Measurements from ENCODE around the gene RHOF.
"Not testable (repeated sequence)": the region's sequence is repeated elsewhere in the genome, so short reads cannot be mapped to it uniquely, and the experiment has no call there.

Gene RHOF

DNA sequence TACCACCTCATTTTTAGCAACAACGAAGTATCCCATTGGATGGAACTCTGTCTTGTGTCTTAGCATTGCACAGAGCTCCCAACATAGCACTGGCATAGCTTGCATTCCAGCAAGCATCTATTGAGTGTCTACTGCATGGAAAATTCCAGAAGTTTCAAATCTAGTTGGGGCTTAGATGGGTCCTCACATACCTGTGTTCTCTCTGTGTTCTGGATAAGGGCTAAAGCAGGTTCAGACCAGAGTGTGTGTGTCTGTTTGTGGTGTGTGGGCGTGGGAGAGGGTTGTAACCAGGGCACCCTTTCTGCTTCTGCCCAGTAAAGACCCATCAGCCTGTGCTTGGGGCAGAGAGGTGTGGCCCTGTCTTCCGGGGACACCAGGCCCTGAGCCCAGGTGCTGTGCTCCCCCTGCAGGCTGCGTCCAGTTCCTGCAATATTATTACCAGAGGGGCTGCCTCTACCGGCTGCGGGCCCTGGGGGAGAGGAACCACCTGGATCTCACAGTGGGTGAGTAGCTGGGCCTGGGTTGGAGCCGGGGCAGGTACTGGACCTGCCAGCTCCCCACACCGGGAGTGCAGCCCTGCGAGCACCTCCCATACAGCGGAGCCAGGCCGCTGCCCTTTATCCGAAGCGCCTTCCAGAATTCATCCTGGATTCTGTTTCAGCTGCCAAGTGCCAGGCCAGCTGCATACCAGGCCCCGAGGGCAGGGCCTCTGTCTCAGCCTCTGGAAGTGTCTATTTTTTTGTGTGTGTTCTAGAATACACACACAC, 20.3 kb downstream of the RHOF start:
- peak; percentile 86 for DNase-seq

DNA sequence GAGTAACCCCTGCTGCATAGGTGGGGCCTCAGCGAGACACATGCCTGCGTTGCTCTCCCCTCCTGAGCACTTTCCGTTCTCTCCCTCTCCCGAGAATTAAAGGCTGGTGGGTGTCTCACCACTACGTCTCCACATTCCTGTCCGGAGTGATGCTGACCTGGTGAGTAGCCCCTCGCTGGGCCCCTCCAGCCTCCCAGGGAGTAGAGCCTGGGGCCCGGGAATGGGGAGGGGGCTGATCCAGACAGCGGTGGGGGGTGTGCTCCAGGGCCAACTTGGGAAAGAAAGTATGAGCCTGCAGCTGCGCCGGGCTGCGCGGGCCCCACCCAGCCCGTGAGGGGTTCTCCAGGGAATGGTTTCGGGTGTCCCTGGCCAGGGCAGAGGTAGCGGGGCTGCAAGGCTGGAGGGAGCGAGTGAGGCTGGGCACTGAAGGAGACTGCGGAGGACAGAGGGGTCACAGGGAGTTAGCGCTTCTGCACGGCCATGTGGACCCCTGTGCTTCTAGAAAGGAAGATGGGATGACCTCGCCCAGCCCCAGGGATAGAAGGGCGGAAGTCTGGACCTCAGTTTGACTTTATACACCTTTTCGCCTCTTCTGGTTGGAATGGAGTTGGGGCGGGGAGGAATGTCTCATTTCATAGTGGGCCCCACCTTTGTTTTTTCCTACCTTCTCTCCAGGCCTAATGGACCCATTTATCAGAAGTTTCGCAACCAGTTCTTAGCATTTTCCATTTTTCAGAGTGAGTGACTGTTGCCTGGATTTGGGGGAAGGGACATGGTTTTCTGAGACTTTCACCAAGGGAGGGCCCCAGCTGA, 22.5 kb downstream of the RHOF start:
- no peak for DNase-seq

DNA sequence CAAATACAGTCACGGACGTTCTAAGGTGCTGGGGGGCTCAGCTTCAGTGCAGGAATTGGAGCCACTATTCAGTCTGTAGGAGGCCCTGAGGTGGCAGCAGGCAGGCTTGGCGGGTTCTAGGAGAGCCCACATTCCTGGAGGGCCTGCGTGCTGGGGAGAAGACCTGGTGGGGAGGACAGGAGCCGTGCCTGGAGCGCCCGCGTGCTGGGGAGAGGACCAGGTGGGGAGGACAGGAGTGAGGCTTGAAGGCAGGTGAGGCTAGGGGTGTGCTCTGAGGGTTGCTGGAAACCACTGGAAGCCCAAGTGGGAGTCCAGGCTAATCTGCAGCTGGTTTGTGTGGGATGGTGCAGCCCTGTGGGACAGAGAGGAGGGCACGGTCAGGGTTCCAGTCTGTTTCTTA, 23.1 kb downstream of the RHOF start:
- DNase-seq, result no peak

DNA sequence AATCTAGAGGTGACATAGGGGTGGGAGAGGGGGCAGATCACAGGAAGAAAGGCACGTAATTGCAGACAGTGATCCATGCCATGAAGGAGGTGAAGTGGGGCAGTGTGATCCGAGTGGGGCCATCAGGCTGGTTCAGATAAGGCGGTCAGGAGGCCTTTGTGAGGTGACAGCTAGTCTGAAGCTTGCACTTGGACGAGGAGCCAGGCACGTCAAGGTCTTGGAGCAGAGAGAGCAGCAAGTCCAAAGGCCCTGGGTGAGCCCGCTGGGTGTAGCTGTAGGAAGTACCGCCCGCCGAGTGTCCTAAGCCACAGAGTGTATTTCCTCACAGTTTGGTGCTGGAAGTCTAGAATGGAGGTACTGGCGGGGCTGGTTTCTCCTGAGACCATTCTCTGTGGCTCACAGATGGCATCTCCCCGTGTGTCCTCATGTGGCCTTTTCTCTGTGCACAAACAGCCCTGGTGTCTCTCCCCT, 23.6 kb downstream of the RHOF start:
- no peak for DNase-seq

DNA sequence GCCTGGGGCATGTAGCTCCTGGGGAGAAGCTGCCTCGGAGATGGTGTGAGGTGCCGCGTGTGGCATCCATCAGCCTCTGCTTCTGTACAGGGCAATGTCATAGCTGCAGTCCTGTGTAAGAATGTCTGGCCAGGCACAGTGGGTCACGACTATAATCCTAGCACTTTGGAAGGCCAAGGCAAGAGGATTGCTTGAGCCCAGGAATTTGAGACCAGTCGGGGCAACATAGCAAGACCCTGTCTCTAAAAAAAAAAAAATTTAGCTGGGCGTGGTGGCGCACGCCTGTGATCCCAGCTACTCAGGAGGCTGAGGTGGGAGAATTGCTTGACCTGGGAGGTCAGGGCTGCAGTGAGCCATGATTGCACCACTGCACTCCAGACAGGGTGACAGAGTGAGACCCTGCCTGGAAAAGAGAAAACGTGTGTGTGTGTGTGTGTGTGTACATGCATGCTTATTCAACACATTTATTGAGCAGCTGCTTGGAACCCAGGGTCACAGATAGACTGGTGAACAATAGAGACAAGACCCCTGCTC, 24.1 kb downstream of the RHOF start:
- DNase-seq, result no peak

DNA sequence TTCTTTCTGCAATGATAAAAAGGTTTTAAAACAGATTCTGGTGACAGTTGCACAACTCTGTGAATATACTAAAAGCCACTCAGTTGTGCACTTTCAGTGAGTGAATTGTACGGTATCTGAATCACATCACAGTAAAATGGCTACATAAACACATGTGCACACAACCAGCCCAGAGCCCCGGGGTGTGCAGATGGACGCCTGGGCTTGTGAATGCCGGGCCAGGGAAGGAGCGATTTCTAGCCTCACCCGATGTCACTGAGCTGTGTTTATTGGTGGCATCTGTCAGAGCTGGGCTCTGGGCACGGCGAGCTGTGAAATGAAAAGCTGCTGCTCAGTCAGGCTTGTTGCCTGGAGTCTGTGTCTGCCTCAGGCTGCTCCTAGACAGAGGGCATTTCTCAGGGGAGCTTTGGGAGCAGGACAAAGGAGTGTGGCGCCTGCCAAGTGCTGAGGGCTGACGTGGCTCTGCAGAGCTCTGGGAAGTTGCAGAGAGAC, 25.9 kb downstream of the RHOF start:
- DNase-seq, result no peak

DNA sequence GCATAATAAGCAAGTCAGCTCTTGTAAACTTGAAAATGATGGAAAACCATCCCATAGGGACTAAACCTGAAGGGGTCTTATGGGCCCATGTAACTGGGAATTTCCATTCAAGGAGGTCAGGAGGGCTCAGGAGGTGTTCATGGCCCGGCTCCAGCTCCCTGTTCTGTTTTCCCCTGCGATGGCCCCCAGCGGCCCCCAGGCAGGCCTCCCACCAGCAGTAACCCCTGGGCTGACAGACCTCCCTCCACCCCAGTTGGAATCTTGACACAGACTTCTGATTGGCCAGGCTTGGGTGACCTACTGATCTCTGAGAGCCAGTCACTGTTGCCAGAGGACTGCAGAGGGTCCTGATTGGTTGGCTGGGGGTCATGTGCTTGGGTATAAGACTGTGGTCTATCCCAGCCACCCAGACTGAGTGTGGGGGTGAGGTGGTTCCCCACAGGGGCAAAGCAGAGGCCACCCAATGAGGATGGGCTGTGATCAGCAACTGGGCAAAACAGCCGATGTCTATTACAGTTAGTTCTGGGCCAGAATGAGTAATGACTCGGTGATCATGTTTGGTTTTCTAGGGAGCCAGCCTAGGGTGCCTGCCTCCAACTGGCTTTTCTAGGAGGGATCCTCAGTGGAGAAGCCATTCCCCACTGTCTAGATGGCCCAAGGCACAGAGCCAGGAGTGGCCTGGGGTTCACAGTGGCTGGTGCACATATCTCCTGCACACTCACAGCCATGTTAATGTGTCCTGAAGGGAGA, 27.0 kb downstream of the RHOF start:
- no peak for DNase-seq

DNA sequence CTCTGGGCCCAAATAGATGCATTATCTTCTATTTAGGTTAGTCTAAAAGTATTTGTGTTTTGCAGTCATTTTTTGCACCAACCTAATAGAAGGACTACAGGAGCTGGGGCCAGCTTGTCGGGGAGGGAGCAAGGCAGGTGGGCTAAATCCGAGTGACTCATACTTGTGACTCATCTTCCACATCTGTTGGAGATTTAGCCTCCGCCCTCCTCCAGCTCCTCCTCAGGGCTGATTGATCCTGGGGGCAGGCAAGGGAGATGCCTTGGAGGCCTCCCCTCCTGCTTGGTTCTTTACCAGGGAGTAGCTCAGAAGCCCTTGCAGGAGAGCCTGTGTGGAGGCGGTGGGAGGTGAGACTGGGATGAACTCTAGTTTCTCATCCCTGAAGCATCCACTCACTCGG, 27.9 kb downstream of the RHOF start:
- no peak for DNase-seq

DNA sequence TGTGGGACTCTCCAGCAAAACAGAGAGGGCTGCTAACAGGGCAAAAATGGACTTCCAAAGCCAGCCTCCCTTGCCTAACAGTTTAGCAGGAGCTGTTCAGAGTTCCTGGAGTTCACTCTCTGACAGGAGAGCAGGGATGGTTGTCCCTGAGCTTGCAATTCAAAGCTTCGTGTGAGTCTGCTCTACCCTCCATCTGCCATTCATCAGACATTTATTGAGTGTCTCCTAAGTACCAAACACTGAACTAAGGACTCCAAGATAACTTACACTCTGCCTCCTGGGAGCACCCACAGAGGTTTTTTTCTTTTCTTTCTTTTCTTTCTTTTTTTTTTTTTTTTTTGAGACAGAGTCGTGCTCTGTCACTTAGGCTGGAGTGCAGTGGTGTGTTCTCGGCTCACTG, 28.7 kb downstream of the RHOF start:
- DNase-seq, result no peak

DNA sequence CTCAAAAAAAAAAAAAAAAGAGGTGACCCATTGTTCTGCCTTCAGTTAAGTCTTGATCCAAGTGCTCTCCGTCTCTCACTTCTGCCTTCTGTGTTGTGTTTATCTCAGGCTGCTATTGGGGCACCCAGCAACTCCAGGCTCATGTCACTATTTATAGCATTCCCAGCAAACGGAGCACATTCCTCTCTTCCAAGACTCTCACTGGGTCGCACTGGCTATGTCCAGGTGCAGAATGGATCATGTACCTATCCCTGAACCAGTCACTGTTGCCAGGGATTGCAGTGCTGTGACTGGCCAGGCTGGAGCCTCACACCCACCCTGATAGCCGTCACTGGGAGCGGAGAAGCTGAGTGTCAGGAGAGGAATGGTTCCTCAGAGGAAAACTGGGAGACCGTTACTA, 31.2 kb downstream of the RHOF start:
- DNase-seq, result no peak

DNA sequence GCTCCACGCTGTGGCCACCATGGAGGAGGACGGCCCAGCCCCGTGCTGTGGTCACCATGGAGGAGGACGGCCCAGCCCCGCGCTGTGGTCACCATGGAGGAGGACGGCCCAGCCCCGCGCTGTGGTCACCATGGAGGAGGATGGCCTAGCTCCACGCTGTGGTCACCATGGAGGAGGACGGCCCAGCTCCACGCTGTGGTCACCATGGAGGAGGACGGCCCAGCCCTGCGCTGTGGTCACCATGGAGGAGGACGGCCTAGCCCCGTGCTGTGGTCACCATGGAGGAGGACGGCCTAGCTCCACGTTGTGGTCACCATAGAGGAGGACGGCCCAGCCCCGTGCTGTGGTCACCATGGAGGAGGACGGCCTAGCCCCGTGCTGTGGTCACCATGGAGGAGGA, 35.0 kb downstream of the RHOF start:
- DNase-seq, result not testable (repeated sequence)

DNA sequence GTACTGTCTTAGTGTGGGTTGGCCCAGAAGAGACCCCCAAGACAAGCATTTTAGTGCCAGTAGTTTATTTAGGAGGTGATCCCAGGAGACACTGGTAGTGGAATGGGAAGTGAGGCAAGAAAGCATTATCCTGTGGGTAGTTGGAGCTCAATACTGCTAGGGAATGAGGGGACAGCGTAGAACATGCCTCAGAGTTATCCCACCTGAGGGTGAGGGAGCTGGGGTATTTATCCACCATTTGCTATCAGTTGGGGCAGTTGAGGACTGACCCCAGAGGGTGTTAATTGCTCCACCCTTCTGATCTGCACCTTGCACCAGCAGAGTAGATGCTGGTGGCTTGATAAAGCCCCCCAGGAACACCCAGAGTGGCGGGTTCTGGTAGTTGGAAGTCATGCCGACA, 37.9 kb downstream of the RHOF start:
- DNase-seq, result no peak

DNA sequence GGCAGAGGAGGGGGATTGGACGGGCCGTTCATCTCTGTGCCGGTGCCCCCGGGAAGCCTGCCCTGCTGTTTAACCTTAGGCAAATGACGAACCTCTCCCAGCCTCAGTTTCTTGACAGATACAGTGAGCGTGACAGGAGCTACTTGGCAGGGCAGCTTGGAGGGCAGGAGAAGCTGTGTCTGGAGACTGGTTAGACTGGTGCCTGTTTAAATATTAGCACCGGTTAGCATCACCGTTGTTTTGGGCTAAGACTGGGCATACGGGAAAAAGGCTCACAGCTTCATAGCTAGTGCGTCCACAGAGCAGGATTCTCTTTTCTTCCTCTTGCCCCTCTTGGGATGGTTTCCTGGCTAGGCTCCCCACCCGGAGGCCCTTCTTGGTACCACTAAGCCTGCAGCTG, 38.7 kb downstream of the RHOF start:
- no peak for DNase-seq

DNA sequence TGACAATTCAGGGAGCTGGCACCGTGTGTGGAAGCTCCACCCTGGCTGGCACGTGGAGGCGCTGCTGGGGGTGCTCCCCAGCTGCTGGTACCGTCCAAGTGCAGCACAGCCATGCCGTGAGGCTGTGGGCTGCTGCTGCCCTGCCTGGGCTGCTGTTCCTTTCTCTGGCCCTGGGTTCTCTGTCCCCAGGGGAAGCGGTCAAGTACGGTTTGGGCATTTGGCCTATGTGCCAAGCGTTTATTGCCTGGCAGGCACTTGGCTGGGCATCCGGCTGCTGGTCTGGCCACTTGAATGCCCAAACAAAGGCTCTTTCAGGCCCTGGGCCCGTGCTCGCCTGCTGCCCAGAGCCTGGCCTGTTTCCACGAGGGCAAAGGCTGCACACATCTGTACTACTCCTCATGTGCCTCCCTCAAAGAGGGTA, 39.6 kb downstream of the RHOF start:
- DNase-seq, result no peak

DNA sequence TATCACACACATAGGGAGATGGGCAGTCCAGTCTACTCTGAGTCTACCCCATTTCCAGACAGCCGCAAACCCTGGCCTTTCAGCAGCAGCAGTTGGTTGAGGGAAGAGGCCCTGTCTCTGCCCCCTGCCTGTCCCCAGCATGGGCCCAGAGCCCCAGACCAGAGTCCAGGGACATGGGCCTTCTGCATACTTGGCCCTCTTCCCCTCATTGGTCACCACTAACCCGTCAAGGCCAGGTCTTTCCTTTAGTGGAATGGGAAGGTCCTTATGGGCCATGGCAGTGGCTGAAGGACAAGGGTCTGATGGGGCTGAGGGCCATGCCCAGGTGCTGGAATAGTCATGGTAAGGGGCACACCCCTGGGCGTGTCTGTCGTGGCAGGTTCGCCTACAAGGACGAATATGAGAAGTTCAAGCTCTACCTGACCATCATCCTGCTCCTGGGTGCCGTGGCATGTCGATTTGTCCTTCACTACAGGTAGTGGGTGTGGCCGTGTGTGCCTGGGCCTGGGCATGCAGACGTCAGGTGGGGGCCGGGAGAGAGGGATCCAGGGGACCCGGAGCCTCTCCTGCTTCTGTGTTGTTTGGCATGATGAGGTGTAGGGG, 41.6 kb downstream of the RHOF start:
- DNase-seq, result no peak

DNA sequence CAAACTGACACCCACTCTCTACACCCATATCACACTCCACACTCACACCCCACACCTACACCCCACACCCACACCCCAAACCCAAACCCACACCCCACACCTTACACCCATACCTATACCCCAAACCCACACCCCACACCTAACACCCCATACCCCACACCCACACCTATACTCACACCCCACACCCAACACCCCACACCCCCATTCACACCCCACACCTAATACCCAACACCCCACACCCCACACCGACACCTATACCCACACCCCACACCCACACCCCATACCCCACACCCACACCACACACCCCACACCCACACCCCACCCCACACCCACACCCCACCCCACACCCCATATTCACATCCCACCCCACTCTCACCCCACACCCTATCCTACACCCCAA, 42.5 kb downstream of the RHOF start:
- no peak for DNase-seq

DNA sequence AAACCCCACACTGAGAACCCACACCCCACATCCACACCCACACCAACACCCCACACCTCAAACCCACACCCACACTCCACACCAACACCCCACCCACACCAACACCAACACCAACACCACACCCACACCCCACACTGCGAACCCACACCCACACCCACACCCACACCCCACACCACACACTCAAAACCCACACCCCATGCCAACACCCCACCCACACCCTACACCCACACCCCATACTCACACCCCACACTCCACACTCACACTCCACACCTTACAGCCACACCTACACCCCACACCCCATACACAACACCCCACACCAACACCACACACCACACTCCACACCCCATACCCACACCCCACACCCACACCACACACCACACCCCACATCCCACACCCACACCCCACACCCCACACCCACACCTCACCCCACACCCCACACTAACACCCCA, 43.0 kb downstream of the RHOF start:
- DNase-seq, result no peak

DNA sequence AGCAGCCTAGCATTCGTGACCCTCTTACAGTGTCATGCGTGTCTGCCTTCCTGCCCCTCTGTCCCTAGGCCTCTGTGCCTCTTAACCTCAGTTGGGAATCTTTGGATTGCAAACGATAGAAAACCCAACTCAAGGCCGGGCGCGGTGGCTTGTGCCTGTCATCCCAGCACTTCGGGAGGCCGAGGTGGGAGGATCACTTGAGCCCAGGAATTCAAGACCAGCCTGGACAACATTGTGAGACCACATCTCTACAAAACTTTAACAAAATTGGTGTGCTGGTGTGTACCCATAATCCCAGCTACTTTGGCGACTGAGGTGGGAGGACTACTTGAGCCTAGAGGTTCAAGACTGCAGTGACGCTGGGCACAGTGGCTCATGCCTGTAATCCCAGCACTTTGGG, 44.2 kb downstream of the RHOF start:
- no peak for DNase-seq

DNA sequence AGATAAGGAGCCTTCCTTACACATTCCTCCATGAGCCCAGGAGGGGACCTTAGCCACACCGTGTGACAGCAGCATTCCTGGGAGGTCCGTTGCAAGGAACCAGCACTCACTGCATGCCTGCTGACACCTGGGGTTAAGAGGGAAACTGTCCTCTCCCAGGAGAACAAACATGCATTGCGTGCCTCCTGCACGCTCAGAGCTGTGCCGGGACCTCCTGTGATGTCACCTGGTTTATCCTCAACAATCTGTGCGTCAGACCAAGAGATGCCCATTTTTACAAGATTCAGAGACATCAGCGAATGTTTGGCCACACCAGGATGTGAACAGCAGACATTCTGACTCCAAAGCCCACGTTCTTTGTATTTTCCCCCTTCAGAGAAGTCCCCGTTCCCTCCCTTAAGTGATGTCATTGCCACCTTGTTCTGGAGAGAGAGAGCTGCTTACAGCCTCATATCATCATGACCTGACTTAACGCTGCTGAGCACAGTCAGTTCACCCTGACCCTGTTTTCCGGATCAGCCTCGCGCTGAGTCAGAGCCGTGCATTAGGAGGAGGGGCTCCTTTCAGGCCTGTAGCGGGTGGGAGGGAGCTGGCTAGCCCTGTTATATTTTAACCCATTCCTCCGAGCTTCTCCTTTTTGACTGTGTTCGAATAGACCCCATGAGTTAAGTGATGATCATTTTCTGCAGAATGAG, 44.8 kb downstream of the RHOF start:
- DNase-seq, result peak; percentile 25

DNA sequence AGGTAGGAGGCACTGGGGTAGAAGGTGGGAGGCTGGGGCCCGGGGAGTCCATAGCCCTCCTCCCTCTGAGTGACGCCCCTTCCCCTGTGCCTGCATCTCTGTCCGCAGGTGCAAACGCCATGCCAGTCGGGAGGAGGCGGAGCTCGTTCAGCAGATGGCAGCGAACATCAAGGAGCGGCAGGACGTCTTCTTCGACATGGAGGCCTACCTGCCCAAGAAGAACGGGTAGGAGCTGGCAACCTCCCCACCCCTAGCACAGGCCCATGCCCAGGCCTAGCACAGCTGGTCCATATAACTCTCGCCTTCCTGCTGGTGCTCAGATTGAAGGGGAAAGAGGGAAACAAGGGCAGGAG, 45.3 kb downstream of the RHOF start:
- no peak for DNase-seq

DNA sequence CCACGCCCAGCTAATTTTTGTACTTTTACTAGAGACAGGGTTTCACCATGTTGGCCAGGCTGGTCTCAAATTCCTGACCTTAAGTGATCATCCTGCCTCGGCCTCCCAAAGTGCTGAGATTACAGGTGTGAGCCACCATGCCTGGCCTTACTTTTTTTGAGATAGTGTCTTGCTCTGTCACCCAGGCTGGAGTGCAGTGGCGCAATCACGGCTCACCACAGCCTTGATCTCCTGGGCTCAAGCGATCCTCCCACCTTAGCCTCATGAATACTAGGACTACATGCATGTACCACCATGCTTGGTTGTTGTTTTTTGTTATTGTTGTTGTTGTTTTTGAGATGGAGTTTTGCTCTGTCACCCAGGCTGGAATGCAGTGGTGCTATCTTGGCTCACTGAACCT, 47.9 kb downstream of the RHOF start:
- DNase-seq, result not testable (repeated sequence)

DNA sequence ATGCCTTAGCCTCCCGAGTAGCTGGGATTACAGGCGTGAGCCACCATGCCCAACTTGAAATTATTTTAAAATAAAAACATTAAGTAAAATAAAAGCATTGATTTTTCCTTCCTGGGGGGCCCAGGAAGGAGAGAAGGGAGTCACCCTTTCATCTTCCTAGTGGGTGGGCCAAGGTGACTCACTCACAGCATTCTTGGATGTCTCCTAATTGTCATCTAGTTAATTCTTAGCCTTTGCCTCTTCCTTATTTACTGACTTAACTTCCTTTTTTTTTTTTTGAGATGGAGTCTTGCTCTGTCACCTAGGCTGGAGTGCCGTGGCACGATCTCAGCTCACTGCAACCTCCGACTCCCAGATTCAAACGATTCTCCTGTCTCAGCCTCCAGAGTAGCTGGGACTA, 51.7 kb downstream of the RHOF start:
- DNase-seq, result no peak
